Brain microvascular endothelial cell (primary cell): ENCODE data around the gene SETMAR.
"Not testable (repeated sequence)": the region's sequence is repeated elsewhere in the genome, so short reads cannot be mapped to it uniquely, and the experiment has no call there.

Experiments used
- DNase-seq: peaks from one replicate; pipeline ENCODE4 v3.0.0-alpha.2; 2020
- H3K27ac ChIP-seq: fragments of 250-450 bp; sonication (Bioruptor Pico); 2 replicates; pipeline ENCODE4 v1.5.1; 2020; ENCODE audit warnings: mild to moderate bottlenecking, moderate library complexity
- H3K27me3 ChIP-seq: fragments of 250-450 bp; sonication (Bioruptor Pico); replicated peaks from 2 replicates; pipeline ENCODE4 v1.5.1; 2020; ENCODE audit warnings: mild to moderate bottlenecking
- H3K36me3 ChIP-seq: fragments of 250-450 bp; sonication (Bioruptor Pico); replicated peaks from 2 replicates; pipeline ENCODE4 v1.5.1; 2020; ENCODE audit warnings: mild to moderate bottlenecking
- H3K4me3 ChIP-seq: 2 replicates; pipeline ENCODE4 v1.5.1; 2011; ENCODE audit warnings: low read depth, mild to moderate bottlenecking, control low read depth, low read length, moderate library complexity
- CTCF ChIP-seq: IDR thresholded peaks from 2 replicates; pipeline ENCODE4 v1.5.1; 2011; ENCODE audit warnings: low read depth, mild to moderate bottlenecking, moderate library complexity, low read length, control low read depth, inconsistent platforms; ENCODE audit errors: missing control alignments
- in situ Hi-C: cut with HindIII; loops from 2 replicates; pipeline ENCODE4 v1.10.0; 2017; ENCODE audit warnings: low sequenced_read_pairs, low pct_ligation_motif_present

SETMAR gene

DNA sequence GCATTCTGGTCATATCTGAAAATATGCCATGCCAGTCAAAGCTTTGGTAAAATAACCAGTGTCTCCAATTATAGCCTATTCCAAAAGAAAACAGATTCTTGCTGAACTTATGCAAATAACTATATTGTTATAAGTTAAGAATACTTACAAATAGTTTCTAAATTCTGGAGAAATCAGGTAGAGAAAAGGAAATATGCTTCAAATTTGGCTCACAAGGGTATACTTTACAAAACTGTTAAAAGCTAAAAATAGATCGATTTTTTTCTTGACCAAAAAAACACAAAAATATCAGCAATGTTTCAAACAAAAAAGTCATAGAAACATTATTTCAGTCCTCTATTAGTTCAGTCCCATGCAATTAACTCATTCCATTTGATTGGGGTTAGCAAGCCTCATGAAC is 23.7 kb downstream of the SETMAR start:
- Histone ChIP-seq H3K27ac (no peak overlapping the region), H3K27me3 (no peaks in the 10 kb centered on the region), H3K4me3 (no peak overlapping the region), H3K36me3 (no peaks in the 10 kb centered on the region)
- in situ Hi-C loops: no loop called here
- TF ChIP-seq CTCF: no peak
- no peak for DNase-seq

- H3K27me3 ChIP-seq, H3K4me3 ChIP-seq, H3K36me3 ChIP-seq, in situ Hi-C loops, H3K27ac ChIP-seq, DNase-seq: not testable (repeated sequence)
Measured at GRCh38 chr3:4329806-4330205, 26.6 kb downstream of the SETMAR start.

DNA sequence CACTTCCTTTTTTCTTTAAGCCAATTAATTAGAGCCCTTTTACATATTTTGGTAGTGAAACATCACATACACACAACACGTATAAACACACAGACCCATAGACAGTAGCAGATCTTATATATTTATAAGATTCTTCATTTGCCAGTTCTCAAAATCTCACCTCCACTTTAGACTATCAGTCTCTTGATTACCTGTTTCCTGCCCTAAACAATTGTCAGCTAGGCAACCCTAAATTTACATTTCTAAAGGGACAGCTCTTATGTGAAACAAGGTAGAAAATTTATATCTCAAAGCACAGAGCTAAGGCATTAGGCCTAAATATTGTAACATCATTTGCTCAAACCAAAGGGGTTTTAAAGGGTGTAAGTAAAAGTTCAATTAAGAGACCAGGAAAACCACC is 28.9 kb downstream of the SETMAR start:
- no peaks in the 10 kb centered on the region for H3K27me3 ChIP-seq
- in situ Hi-C loops: no loop called here
- H3K27ac ChIP-seq: no peak overlapping the region
- no peak for TF ChIP-seq CTCF
- no peak overlapping the region for H3K4me3 ChIP-seq
- DNase-seq: no peak
- no peaks in the 10 kb centered on the region for H3K36me3 ChIP-seq

DNA sequence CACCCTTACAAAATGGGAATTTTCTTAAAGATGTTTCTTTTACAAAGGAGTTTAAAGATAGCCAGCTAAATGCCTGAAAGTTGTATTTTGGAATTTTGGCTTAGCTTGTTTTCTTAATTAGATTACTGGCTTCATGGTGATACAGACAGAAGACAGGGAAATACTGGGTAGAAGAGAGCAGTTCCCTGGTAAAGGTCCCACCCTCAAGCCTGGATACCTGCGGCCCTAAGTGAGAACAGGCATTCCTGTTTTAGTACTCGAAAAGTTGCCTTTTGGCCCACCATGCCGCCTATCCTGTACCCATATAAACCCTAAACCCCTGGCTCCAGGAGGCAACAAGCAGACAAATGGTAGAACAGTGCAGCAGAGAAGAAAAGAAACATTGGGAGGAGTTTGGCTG is 29.4 kb downstream of the SETMAR start:
- H3K4me3 ChIP-seq: no peak overlapping the region
- in situ Hi-C loops: no loop called here
- no peaks in the 10 kb centered on the region for H3K36me3 ChIP-seq
- H3K27ac ChIP-seq: no peak overlapping the region
- no peak for DNase-seq
- TF ChIP-seq CTCF: no peak
- no peaks in the 10 kb centered on the region for H3K27me3 ChIP-seq

GRCh38 chr3:4332991-4333390 is 29.8 kb downstream of the SETMAR start:
- Histone ChIP-seq H3K4me3 (no peak overlapping the region), H3K36me3 (no peaks in the 10 kb centered on the region), H3K27me3 (no peaks in the 10 kb centered on the region), H3K27ac (no peak overlapping the region)
- no peak for DNase-seq
- TF ChIP-seq CTCF: no peak
- in situ Hi-C loops: no loop called here

GRCh38 chr3:4334548-4334947 is 31.4 kb downstream of the SETMAR start:
- no peaks in the 10 kb centered on the region for H3K36me3 ChIP-seq
- in situ Hi-C loops: no loop called here
- no peak for DNase-seq
- peak; percentile 25 for TF ChIP-seq CTCF
- no peak overlapping the region for H3K27ac ChIP-seq
- no peaks in the 10 kb centered on the region for H3K27me3 ChIP-seq
- no peak overlapping the region for H3K4me3 ChIP-seq
